ENCODE data around the gene CACNA2D1. TPM values are rescaled to one million over a fixed set of nuclear protein-coding genes. Genes with fewer than 3 reads are reported as not detected.

Gene CACNA2D1
- total and polyA plus RNA-seq, 9 of the 15 experiments (the other 6 are each of a cell fraction or from before 2014, with no cell fraction given) = 0.49 TPM; not detected in 8

GRCh38 chr7:82395147-82395546 lies 48.4 kb downstream of the CACNA2D1 start:
- no TSS peak for BruUV-seq (replicated peaks)
- Histone ChIP-seq H3K9ac (ENCODE audit: insufficient read depth in 1 of 2, low read depth in 2 of 2, low read length in 2 of 2) (no peak overlapping the region), H3K4me1 (replicated peaks in 1 of 2; ENCODE audit: control insufficient read depth in 2 of 2, insufficient read depth in 2 of 2, low read length in 2 of 2) (no peaks in the 10 kb centered on the region), H3K4me3 (no peak overlapping the region), H3K9me3 (replicated peaks; ENCODE audit: control insufficient read depth, insufficient read depth, low read depth, low read length) (no peaks in the 10 kb centered on the region), H3K9me1 (ENCODE audit: control insufficient read depth, insufficient read depth, low read length) (no peaks in the 10 kb centered on the region), H2AFZ (ENCODE audit: low read depth, low read length) (no peak overlapping the region), H4K20me1 (replicated peaks; ENCODE audit: control insufficient read depth, insufficient read depth, low read length) (no peaks in the 10 kb centered on the region), H3K4me2 (ENCODE audit: insufficient read depth, low read length) (no peak overlapping the region), H3K79me2 (ENCODE audit: control insufficient read depth, insufficient read depth, low read length) (no peaks in the 10 kb centered on the region), H3K27me3 (ENCODE audit: control insufficient read depth in 2 of 2, insufficient read depth in 2 of 2, low read length in 2 of 2) (no peaks in the 10 kb centered on the region), H3K36me3 (ENCODE audit: control insufficient read depth, insufficient read depth, low read length) (no peaks in the 10 kb centered on the region), H3K27ac (ENCODE audit: extremely low read depth, low read depth, low read length) (no peak overlapping the region)
- TF ChIP-seq ZBTB26 (CRISPR knock-in tag; IDR thresholded peaks at IDR 0.05) (no peak), MAFG (tag; conservative IDR thresholded peaks at IDR 0.05) (no peak), ZNF311 (CRISPR knock-in tag; IDR thresholded peaks at IDR 0.05) (no peak), MAX (CRISPR knock-in tag; IDR thresholded peaks at IDR 0.05) (no peak), ILF3 (IDR thresholded peaks at IDR 0.05; ENCODE audit: borderline replicate concordance) (no peak), GATAD2B (IDR thresholded peaks at IDR 0.05; ENCODE audit: borderline replicate concordance) (no peak), BCL6 (CRISPR knock-in tag; IDR thresholded peaks at IDR 0.05) (no peak), RERE (CRISPR knock-in tag; IDR thresholded peaks at IDR 0.05; ENCODE audit: borderline replicate concordance) (no peak), LEF1 (IDR thresholded peaks at IDR 0.05) (no peak), ZNF184 (CRISPR knock-in tag; IDR thresholded peaks at IDR 0.05) (no peak), DMBX1 (CRISPR knock-in tag; IDR thresholded peaks at IDR 0.05; ENCODE audit: borderline replicate concordance) (no peak), NCOA2 (IDR thresholded peaks at IDR 0.05; ENCODE audit: partially characterized antibody in 2 of 2) (no peak), ZNF239 (CRISPR knock-in tag; IDR thresholded peaks at IDR 0.05) (no peak), ZNF696 (CRISPR knock-in tag; conservative IDR thresholded peaks at IDR 0.05) (no peak), CAMTA2 (CRISPR knock-in tag; conservative IDR thresholded peaks at IDR 0.05) (no peak)
- no peak for ATAC-seq
- POLR2A ChIA-PET = no interaction called here
- no peak for DNase-seq (ENCODE audit: extremely low read depth in 1 of 4, low spot score in 3 of 4)
- in situ Hi-C loops (cut with MboI) = no loop called here
- intact Hi-C loops (cut with micrococcal nuclease) = no loop called here
- CTCF ChIA-PET (ENCODE audit: low intra/inter-chr PET ratio) = no interaction called here
- 0% methylated on average over 4 of the region's 4 CpGs for WGBS (ENCODE audit: insufficient coverage, low coverage, missing lambda C conversion rate)
- FAIRE-seq = no peak

All from K562 (cell line).